Retina (tissue), 1 donor: ENCODE measurements around the gene ZNF804A.
"Not testable (repeated sequence)": the region's sequence is repeated elsewhere in the genome, so short reads cannot be mapped to it uniquely, and the experiment has no call there.

Experiments used
- DNase-seq: peaks from one replicate; pipeline ENCODE4 v3.0.0-alpha.2; 2016

ZNF804A gene

GRCh38 chr2:184834699-184835397 is 236.5 kb downstream of the ZNF804A start:
- no peak for DNase-seq

- no peak for DNase-seq
Observed at GRCh38 chr2:184835398-184835715, 237.0 kb downstream of the ZNF804A start.

GRCh38 chr2:184847331-184847730 is 249.0 kb downstream of the ZNF804A start:
- DNase-seq, result no peak

GRCh38 chr2:184849516-184849915 is 251.2 kb downstream of the ZNF804A start:
- DNase-seq, result no peak

- no peak for DNase-seq
Observed at GRCh38 chr2:184851576-184851975, 253.2 kb downstream of the ZNF804A start.

- no peak for DNase-seq
Observed at GRCh38 chr2:184859187-184859586, 260.9 kb downstream of the ZNF804A start.

GRCh38 chr2:184860744-184861143 is 262.4 kb downstream of the ZNF804A start:
- no peak for DNase-seq

- DNase-seq, result no peak
Observed at GRCh38 chr2:184875212-184875611, 276.9 kb downstream of the ZNF804A start.

GRCh38 chr2:184875911-184876310 is 277.6 kb downstream of the ZNF804A start:
- peak; percentile 3 for DNase-seq

GRCh38 chr2:184877909-184878308 is 279.6 kb downstream of the ZNF804A start:
- DNase-seq, result no peak

- no peak for DNase-seq
Observed at GRCh38 chr2:184879671-184880070, 281.3 kb downstream of the ZNF804A start.

GRCh38 chr2:184886585-184886984 is 288.3 kb downstream of the ZNF804A start:
- not testable (repeated sequence) for DNase-seq

GRCh38 chr2:184890311-184890710 is 292.0 kb downstream of the ZNF804A start:
- DNase-seq, result no peak

GRCh38 chr2:184904991-184905390 is 306.7 kb downstream of the ZNF804A start:
- DNase-seq, result no peak

- DNase-seq, result no peak
Observed at GRCh38 chr2:184906160-184906559, 307.8 kb downstream of the ZNF804A start.

GRCh38 chr2:184906709-184907108 is 308.4 kb downstream of the ZNF804A start:
- no peak for DNase-seq

GRCh38 chr2:184908966-184909365 is 310.6 kb downstream of the ZNF804A start:
- DNase-seq, result no peak

- DNase-seq, result no peak
Observed at GRCh38 chr2:184920451-184920965, 322.2 kb downstream of the ZNF804A start.

GRCh38 chr2:184921676-184922075 is 323.3 kb downstream of the ZNF804A start:
- DNase-seq, result no peak

- DNase-seq, result no peak
Observed at GRCh38 chr2:184923751-184924150, 325.4 kb downstream of the ZNF804A start.

- no peak for DNase-seq
Observed at GRCh38 chr2:184927040-184927439, 328.7 kb downstream of the ZNF804A start.

- no peak for DNase-seq
Observed at GRCh38 chr2:184936761-184937160, 338.4 kb downstream of the ZNF804A start.

- DNase-seq, result no peak
Observed at GRCh38 chr2:184938221-184938985, 340.1 kb downstream of the ZNF804A start.

GRCh38 chr2:184945326-184945725 is 347.0 kb downstream of the ZNF804A start:
- DNase-seq, result peak; percentile 28
